NT2/D1 (cell line): ENCODE data around the gene MARCHF3.

Source experiments
- SUZ12 ChIP-seq: IDR thresholded peaks from 2 replicates; pipeline ENCODE4 v1.6.1; 2011; ENCODE audit not compliant: insufficient read length, insufficient read depth; ENCODE audit errors: extremely low read depth
- YY1 ChIP-seq: IDR thresholded peaks from 2 replicates; pipeline ENCODE4 v1.6.1; 2011; ENCODE audit not compliant: insufficient read length, insufficient read depth
- ZNF274 ChIP-seq: IDR thresholded peaks from 2 replicates; pipeline ENCODE4 v1.6.1; 2011; ENCODE audit warnings: mild to moderate bottlenecking, low read depth, low read length

DNA sequence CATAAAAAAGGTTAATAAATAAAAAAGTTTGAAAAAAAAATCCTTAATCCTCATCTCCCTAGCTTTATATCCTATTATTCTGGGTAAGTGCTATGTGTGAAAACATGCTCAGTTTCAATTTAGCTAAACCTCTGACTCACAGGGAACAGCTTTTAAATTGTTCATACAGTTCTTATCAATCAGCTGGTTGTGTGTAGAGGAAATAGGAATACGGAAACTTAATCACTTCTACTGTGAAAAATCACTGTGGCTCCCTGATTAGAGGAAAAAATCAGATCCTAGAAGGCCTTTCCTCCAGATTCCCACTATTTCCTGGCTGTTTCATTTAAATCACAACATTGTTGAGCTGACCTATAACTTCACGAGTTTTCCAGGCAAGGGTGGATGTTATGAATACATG, 120.5 kb downstream of the MARCHF3 start:
- no peak for TF ChIP-seq YY1
- TF ChIP-seq ZNF274, result no peak
- TF ChIP-seq SUZ12, result no peak
